GM12878 (cell line): ENCODE measurements around the gene PDZRN4.

ENCODE experiments used
- CEBPB ChIP-seq, 2 experiments: fragments of 150-350 bp in 1 of 2; IDR thresholded peaks; 2 replicates each; pipeline ENCODE4 v1.6.1; 2012 to 2014; ENCODE audit warnings: low read depth in 2 of 2, low read length in 2 of 2, borderline replicate concordance in 1 of 2, inconsistent platforms in 1 of 2
- TAF1 ChIP-seq: IDR thresholded peaks from 2 replicates; pipeline ENCODE4 v1.6.1; 2011; ENCODE audit warnings: mild to moderate bottlenecking, low read depth, low read length, borderline replicate concordance
- TF ChIP-seq, protein P1 (sequence below), 3 experiments: IDR thresholded peaks in 2 of 3; conservative IDR thresholded peaks in 1 of 3; 2 replicates each; pipeline ENCODE4 v1.5.1; 2011; ENCODE audit warnings: low read depth in 3 of 3, low read length in 3 of 3, mild to moderate bottlenecking in 3 of 3, control low read depth in 2 of 3, moderate library complexity in 2 of 3, inconsistent platforms in 1 of 3, mixed read lengths in 1 of 3; ENCODE audit not compliant: control insufficient read depth in 2 of 3, insufficient read depth in 1 of 3; ENCODE audit errors: extremely low read depth in 1 of 3

- TF ChIP-seq TAF1 = no peak
- TF ChIP-seq CEBPB (IDR thresholded peaks at IDR 0.05; ENCODE audit: borderline replicate concordance in 1 of 2, low read depth in 2 of 2, low read length in 2 of 2) = no peak
- TF ChIP-seq, protein P1, sequence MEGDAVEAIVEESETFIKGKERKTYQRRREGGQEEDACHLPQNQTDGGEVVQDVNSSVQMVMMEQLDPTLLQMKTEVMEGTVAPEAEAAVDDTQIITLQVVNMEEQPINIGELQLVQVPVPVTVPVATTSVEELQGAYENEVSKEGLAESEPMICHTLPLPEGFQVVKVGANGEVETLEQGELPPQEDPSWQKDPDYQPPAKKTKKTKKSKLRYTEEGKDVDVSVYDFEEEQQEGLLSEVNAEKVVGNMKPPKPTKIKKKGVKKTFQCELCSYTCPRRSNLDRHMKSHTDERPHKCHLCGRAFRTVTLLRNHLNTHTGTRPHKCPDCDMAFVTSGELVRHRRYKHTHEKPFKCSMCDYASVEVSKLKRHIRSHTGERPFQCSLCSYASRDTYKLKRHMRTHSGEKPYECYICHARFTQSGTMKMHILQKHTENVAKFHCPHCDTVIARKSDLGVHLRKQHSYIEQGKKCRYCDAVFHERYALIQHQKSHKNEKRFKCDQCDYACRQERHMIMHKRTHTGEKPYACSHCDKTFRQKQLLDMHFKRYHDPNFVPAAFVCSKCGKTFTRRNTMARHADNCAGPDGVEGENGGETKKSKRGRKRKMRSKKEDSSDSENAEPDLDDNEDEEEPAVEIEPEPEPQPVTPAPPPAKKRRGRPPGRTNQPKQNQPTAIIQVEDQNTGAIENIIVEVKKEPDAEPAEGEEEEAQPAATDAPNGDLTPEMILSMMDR (IDR thresholded peaks at IDR 0.05 in 2 of 3, conservative IDR thresholded peaks at IDR 0.05 in 1 of 3; ENCODE audit: control insufficient read depth in 2 of 3, extremely low read depth in 1 of 3, insufficient read depth in 1 of 3, low read depth in 3 of 3, low read length in 3 of 3) = no peak
Observed at GRCh38 chr12:41442896-41443295, 254.8 kb downstream of the PDZRN4 start.
